HEK293 (cell line): ENCODE measurements around the gene ITGAL.

Experiments
- ATF2 ChIP-seq: fragments of 450-650 bp; formaldehyde crosslinking; IDR thresholded peaks from 2 replicates; pipeline ENCODE4 v1.5.1; 2016; ENCODE audit warnings: missing biosample characterization, missing genetic modification characterization, low read depth
- CTCF ChIP-seq: fragments of 450-650 bp; formaldehyde crosslinking; IDR thresholded peaks from 2 replicates; pipeline ENCODE4 v1.5.1; 2016; ENCODE audit warnings: missing biosample characterization, missing genetic modification characterization
- ELK4 ChIP-seq: IDR thresholded peaks from 2 replicates; pipeline ENCODE4 v1.6.1; 2011; ENCODE audit warnings: mild to moderate bottlenecking, low read depth, low read length, borderline replicate concordance
- FEZF1 ChIP-seq: fragments of 450-650 bp; formaldehyde crosslinking; IDR thresholded peaks from 2 replicates; pipeline ENCODE4 v1.5.1; 2016; ENCODE audit warnings: missing biosample characterization, missing genetic modification characterization
- PRDM4 ChIP-seq: fragments of 450-650 bp; formaldehyde crosslinking; IDR thresholded peaks from 2 replicates; pipeline ENCODE4 v1.5.1; 2017; ENCODE audit warnings: missing biosample characterization, missing genetic modification characterization
- REST ChIP-seq: fragments of 450-650 bp; formaldehyde crosslinking; IDR thresholded peaks from 2 replicates; pipeline ENCODE4 v1.5.1; 2016; ENCODE audit warnings: missing biosample characterization, missing genetic modification characterization
- SP2 ChIP-seq: fragments of 450-650 bp; formaldehyde crosslinking; IDR thresholded peaks from 2 replicates; pipeline ENCODE4 v1.5.1; 2016; ENCODE audit warnings: missing biosample characterization, missing genetic modification characterization
- ZFP37 ChIP-seq: fragments of 450-650 bp; formaldehyde crosslinking; IDR thresholded peaks from 2 replicates; pipeline ENCODE4 v1.5.1; 2016; ENCODE audit warnings: missing biosample characterization, missing genetic modification characterization
- ZFP69B ChIP-seq: fragments of 450-650 bp; formaldehyde crosslinking; IDR thresholded peaks from 2 replicates; pipeline ENCODE4 v1.5.1; 2016; ENCODE audit warnings: missing biosample characterization, missing genetic modification characterization
- ZNF16 ChIP-seq: fragments of 450-650 bp; formaldehyde crosslinking; IDR thresholded peaks from 2 replicates; pipeline ENCODE4 v1.5.1; 2016; ENCODE audit warnings: low read depth, missing biosample characterization, missing genetic modification characterization
- ZNF248 ChIP-seq: fragments of 450-650 bp; formaldehyde crosslinking; IDR thresholded peaks from 2 replicates; pipeline ENCODE4 v1.5.1; 2017; ENCODE audit warnings: missing biosample characterization, missing genetic modification characterization
- ZNF26 ChIP-seq: fragments of 450-650 bp; formaldehyde crosslinking; IDR thresholded peaks from 2 replicates; pipeline ENCODE4 v1.5.1; 2016; ENCODE audit warnings: missing biosample characterization, missing genetic modification characterization
- ZNF362 ChIP-seq: fragments of 450-650 bp; formaldehyde crosslinking; IDR thresholded peaks from 2 replicates; pipeline ENCODE4 v1.5.1; 2016; ENCODE audit warnings: missing biosample characterization, missing genetic modification characterization
- ZNF416 ChIP-seq: fragments of 450-650 bp; formaldehyde crosslinking; IDR thresholded peaks from 2 replicates; pipeline ENCODE4 v1.5.1; 2016; ENCODE audit warnings: missing biosample characterization, missing genetic modification characterization

GRCh38 chr16:30438835-30439234 is 33.7 kb upstream of the ITGAL start:
- no peak for TF ChIP-seq ZFP69B
- TF ChIP-seq FEZF1 (tag by site-specific recombination): no peak
- TF ChIP-seq CTCF (tag by site-specific recombination): no peak
- TF ChIP-seq ATF2 (tag by site-specific recombination): no peak
- no peak for TF ChIP-seq ZNF16 (tag by site-specific recombination)
- TF ChIP-seq ZNF248 (tag by site-specific recombination): no peak
- TF ChIP-seq ELK4: no peak
- no peak for TF ChIP-seq ZNF26 (tag by site-specific recombination)
- TF ChIP-seq ZFP37 (tag by site-specific recombination): no peak
- TF ChIP-seq REST (tag by site-specific recombination): no peak
- no peak for TF ChIP-seq SP2 (tag by site-specific recombination)
- TF ChIP-seq ZNF416 (tag by site-specific recombination): no peak
- no peak for TF ChIP-seq ZNF362 (tag by site-specific recombination)
- TF ChIP-seq PRDM4 (tag by site-specific recombination): no peak
